GM23248 (cell line): ENCODE measurements around the gene UBASH3A. TPM values are rescaled to one million over a fixed set of nuclear protein-coding genes. Genes with fewer than 3 reads are reported as not detected.

Experiments used
- DNase-seq: peaks from one replicate; pipeline ENCODE4 v3.0.0-alpha.2; 2015
- H2AFZ ChIP-seq: fragments of 200-600 bp; sonication (generic); 2 replicates; pipeline ENCODE4 v1.6.1; 2016; ENCODE audit warnings: antibody characterized with exemption
- H3F3A ChIP-seq: fragments of 200-600 bp; sonication (generic); 2 replicates; pipeline ENCODE4 v1.6.1; 2016; ENCODE audit warnings: mild to moderate bottlenecking, antibody characterized with exemption, mixed run types; ENCODE audit not compliant: insufficient read depth
- H3K27ac ChIP-seq: fragments of 200-600 bp; sonication (generic); 2 replicates; pipeline ENCODE4 v1.5.1; 2016; ENCODE audit warnings: mild to moderate bottlenecking
- H3K27me3 ChIP-seq: fragments of 200-600 bp; sonication (generic); replicated peaks from 2 replicates; pipeline ENCODE4 v1.6.1; 2016; ENCODE audit warnings: mild to moderate bottlenecking; ENCODE audit not compliant: insufficient read depth
- H3K36me3 ChIP-seq: fragments of 200-600 bp; sonication (generic); 2 replicates; pipeline ENCODE4 v1.6.1; 2016; ENCODE audit warnings: low read depth, mild to moderate bottlenecking
- H3K4me1 ChIP-seq: fragments of 200-600 bp; sonication (generic); 2 replicates; pipeline ENCODE4 v1.6.1; 2016; ENCODE audit warnings: mild to moderate bottlenecking; ENCODE audit not compliant: insufficient read depth
- H3K4me2 ChIP-seq: fragments of 200-600 bp; sonication (generic); one replicate; pipeline ENCODE4 v1.6.1; 2016; ENCODE audit warnings: mild to moderate bottlenecking; ENCODE audit not compliant: unreplicated experiment
- H3K4me3 ChIP-seq: fragments of 200-600 bp; sonication (generic); 2 replicates; pipeline ENCODE4 v1.5.1; 2016; ENCODE audit warnings: mild to moderate bottlenecking
- H3K79me2 ChIP-seq: fragments of 200-600 bp; sonication (generic); 2 replicates; pipeline ENCODE4 v1.6.1; 2016; ENCODE audit warnings: mild to moderate bottlenecking; ENCODE audit not compliant: insufficient read depth
- H3K9ac ChIP-seq: fragments of 200-600 bp; sonication (generic); 2 replicates; pipeline ENCODE4 v1.6.1; 2016; ENCODE audit warnings: mild to moderate bottlenecking
- H3K9me2 ChIP-seq: fragments of 200-600 bp; sonication (generic); 2 replicates; pipeline ENCODE4 v1.6.1; 2016; ENCODE audit warnings: mixed run types, mild to moderate bottlenecking, moderate library complexity; ENCODE audit not compliant: insufficient read depth
- H3K9me3 ChIP-seq: fragments of 200-600 bp; sonication (generic); one replicate; pipeline ENCODE4 v1.6.1; 2017; ENCODE audit warnings: low read depth
- H4K20me1 ChIP-seq: fragments of 200-600 bp; sonication (generic); 2 replicates; pipeline ENCODE4 v1.6.0; 2016; ENCODE audit not compliant: insufficient read depth
- EZH2 ChIP-seq: fragments of 200-600 bp; sonication (generic); IDR thresholded peaks from 2 replicates; pipeline ENCODE4 v1.6.1; 2018; ENCODE audit warnings: antibody characterized with exemption, mild to moderate bottlenecking; ENCODE audit not compliant: insufficient read depth, poor library complexity, severe bottlenecking
- EZH2phosphoT487 ChIP-seq: fragments of 200-600 bp; sonication (generic); IDR thresholded peaks from 2 replicates; pipeline ENCODE4 v1.6.1; 2018; ENCODE audit warnings: antibody characterized with exemption, moderate library complexity, mild to moderate bottlenecking, low read depth; ENCODE audit not compliant: insufficient read depth
- WGBS, 2 experiments: methylation state at CpG; one replicate each; pipeline ENCODE4 v1.1.6; 2015 to 2017; ENCODE audit warnings: low lambda C conversion rate in 2 of 2, low coverage in 1 of 2; ENCODE audit errors: missing lambda C conversion rate in 2 of 2; 5-methylcytosine and 5-hydroxymethylcytosine counted together
- in situ Hi-C: fragments of 300-500 bp; cut with MboI; formaldehyde crosslinking; loops from 2 replicates; pipeline ENCODE4 v1.15.0; 2020
- polyA plus RNA-seq: library from polyadenylated mRNA; unstranded; fragments of >200 nt; fragmentation: Nextera tagmentation; extraction: Ambion mirVana; gene quantifications from 2 replicates; pipeline ENCODE4 v1.2.1, GENCODE V29; 2016
- total RNA-seq: library from RNA; depleted of rRNA; stranded (reverse); fragments of >200 nt; shearing (Covaris generic); gene quantifications from 2 replicates; pipeline ENCODE4 v1.2.3, GENCODE V29; 2014; rRNA removed

UBASH3A gene, protein sequence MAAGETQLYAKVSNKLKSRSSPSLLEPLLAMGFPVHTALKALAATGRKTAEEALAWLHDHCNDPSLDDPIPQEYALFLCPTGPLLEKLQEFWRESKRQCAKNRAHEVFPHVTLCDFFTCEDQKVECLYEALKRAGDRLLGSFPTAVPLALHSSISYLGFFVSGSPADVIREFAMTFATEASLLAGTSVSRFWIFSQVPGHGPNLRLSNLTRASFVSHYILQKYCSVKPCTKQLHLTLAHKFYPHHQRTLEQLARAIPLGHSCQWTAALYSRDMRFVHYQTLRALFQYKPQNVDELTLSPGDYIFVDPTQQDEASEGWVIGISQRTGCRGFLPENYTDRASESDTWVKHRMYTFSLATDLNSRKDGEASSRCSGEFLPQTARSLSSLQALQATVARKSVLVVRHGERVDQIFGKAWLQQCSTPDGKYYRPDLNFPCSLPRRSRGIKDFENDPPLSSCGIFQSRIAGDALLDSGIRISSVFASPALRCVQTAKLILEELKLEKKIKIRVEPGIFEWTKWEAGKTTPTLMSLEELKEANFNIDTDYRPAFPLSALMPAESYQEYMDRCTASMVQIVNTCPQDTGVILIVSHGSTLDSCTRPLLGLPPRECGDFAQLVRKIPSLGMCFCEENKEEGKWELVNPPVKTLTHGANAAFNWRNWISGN
- not detected in 2 replicates for total RNA-seq
- polyA plus RNA-seq = not detected in 2 replicates

DNA sequence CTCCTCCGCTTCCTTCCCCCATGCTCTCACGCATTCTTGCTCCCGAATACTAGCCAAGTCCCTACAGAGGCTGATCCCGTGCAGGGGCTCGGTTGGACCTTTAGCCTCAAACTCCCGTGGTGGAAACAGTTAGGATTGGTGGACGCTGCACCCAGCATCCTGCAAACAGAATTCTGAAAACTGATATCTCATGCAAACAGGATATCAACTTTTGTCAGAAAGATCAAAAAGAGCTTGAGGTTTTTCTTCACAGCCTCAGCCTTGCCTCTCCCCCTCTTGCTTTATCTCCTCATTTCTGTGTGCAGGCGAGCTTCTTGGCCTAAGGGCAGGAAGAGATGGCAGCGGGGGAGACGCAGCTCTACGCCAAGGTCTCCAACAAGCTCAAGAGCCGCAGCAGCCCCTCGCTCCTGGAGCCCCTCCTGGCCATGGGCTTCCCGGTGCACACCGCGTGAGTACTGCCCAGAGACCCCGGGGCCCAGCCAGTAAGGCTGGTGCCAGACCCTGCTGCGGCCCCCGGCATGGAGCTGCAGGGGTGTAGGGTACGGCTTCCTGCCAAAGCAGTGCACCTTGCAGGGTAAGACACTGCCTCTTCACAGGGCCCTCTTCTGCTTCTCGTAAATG is at the start of gene UBASH3A:
TSS of gene UBASH3A (plus strand) at position 292 of the 621 bp plus-strand sequence. CDS start at position 336, 44 bp downstream.
- no peaks in the 10 kb centered on the region for H4K20me1 ChIP-seq
- in situ Hi-C loops = no loop called here

DNA sequence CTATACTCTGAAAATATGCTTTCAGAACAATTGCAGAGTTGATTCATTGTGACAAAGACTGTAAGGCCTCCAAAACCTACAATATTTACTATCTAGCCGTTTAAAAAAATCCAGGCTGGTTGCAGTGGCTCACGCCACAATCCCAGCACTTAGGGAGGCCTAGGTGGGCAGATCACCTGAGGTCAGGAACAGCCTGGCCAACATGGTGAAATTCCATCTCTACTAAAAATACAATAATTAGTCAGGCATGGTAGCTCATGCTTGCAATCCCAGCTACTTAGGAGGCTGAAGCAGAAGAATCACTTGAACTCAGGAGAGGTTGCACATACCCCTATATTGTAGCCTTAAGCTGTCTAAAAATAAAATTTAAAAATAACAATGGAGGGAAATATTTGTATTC is 47.7 kb upstream of the UBASH3A start:
- 0 out of 2 replicates have a peak, but pooled peaks cover under 1% of the 10 kb centered on the region for H3K27me3 ChIP-seq
- TF ChIP-seq EZH2phosphoT487 = no peak
- no peak for TF ChIP-seq EZH2
- H3F3A ChIP-seq = no peaks in the 10 kb centered on the region
- no peaks in the 10 kb centered on the region for H3K36me3 ChIP-seq
- no peak for DNase-seq
- no peaks in the 10 kb centered on the region for H3K9me2 ChIP-seq
- no peak overlapping the region for H3K9ac ChIP-seq
- in situ Hi-C loops = no loop called here
- H3K9me3 ChIP-seq = no peaks in the 10 kb centered on the region
- H3K4me2 ChIP-seq = no peak overlapping the region
- no peaks in the 10 kb centered on the region for H4K20me1 ChIP-seq
- H3K4me3 ChIP-seq = no peak overlapping the region
- no peak overlapping the region for H2AFZ ChIP-seq
- H3K27ac ChIP-seq = no peak overlapping the region
- H3K4me1 ChIP-seq = no peaks in the 10 kb centered on the region
- 6 to 19% methylated on average over 2 of the region's 2 CpGs for WGBS, 2 experiments
- no peaks in the 10 kb centered on the region for H3K79me2 ChIP-seq

More for the DNA sequence above, at the start of gene UBASH3A:
- TF ChIP-seq EZH2phosphoT487 (no peak), EZH2 (no peak)
- no peak for DNase-seq
- Histone ChIP-seq H3K27me3 (peaks cover 4% of the 10 kb centered on the region; the same call in 1 of the 2 replicates), H3K36me3 (no peaks in the 10 kb centered on the region), H3K4me1 (no peaks in the 10 kb centered on the region), H3K4me2 (no peak within 1 kb of the TSS), H3K9me2 (no peaks in the 10 kb centered on the region), H3K9me3 (no peaks in the 10 kb centered on the region), H3K9ac (no peak within 1 kb of the TSS), H2AFZ (no peak within 1 kb of the TSS), H3F3A (no peaks in the 10 kb centered on the region), H3K4me3 (no peak within 1 kb of the TSS), H3K27ac (no peak within 1 kb of the TSS), H3K79me2 (no peaks in the 10 kb centered on the region)
- 54 to 57% methylated on average over 20 to 21 of the region's 21 CpGs for WGBS, 2 experiments

DNA sequence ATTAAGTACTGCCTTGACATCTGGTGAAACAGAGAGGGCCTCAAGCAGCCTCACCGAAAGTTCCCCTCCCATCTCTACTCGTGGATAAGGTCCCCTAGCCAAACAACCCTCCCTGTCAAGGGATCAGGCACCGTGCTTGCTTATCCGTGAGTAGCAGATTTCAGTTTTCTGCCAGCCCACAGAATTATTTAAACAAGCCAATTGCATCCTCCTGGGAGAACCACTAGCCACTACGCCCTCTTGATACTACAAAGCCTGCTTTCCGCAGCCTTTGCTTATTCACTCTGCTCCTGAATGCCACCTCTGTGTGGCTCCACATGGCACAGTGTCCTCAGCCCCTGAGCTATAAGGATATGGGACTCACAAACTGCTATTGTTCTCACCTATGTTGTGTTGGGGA is 47.1 kb upstream of the UBASH3A start:
- Histone ChIP-seq H3K27ac (no peak overlapping the region), H3K4me3 (no peak overlapping the region), H3K9me3 (no peaks in the 10 kb centered on the region), H3K9me2 (no peaks in the 10 kb centered on the region), H2AFZ (no peak overlapping the region), H3K9ac (no peak overlapping the region), H3K27me3 (0 out of 2 replicates have a peak, but pooled peaks cover 2% of the 10 kb centered on the region), H3F3A (no peaks in the 10 kb centered on the region), H3K36me3 (no peaks in the 10 kb centered on the region), H3K4me2 (no peak overlapping the region), H3K4me1 (no peaks in the 10 kb centered on the region), H4K20me1 (no peaks in the 10 kb centered on the region), H3K79me2 (no peaks in the 10 kb centered on the region)
- no peak for DNase-seq
- in situ Hi-C loops = no loop called here
- no peak for TF ChIP-seq EZH2phosphoT487
- no peak for TF ChIP-seq EZH2
- 15 to 21% methylated on average over 6 of the region's 6 CpGs for WGBS, 2 experiments

DNA sequence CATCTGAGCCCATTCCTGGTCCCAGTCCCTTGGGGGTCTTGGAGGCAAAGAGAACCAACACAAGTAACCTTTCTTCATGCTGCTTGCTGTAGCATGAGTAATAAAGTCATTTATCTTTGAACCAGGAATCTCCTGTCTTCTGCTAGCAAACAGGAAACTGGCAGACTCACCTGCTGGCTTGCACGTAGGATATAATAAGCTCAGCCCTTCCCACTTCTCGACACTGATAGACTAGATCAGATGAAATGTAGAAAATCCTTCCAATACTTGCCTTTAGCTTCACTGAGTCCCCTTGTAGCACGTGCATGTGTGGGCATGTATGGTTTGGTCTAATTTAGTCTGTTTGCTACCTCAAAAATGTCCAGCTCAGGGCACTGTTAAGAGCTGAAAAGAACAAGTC is 46.4 kb upstream of the UBASH3A start:
- Histone ChIP-seq H3K9me2 (no peaks in the 10 kb centered on the region), H3K27ac (no peak overlapping the region), H3K27me3 (0 out of 2 replicates have a peak, but pooled peaks cover 2% of the 10 kb centered on the region), H3F3A (no peaks in the 10 kb centered on the region), H3K4me3 (no peak overlapping the region), H3K4me2 (no peak overlapping the region), H3K9ac (no peak overlapping the region), H3K36me3 (no peaks in the 10 kb centered on the region), H3K79me2 (no peaks in the 10 kb centered on the region), H4K20me1 (no peaks in the 10 kb centered on the region), H3K4me1 (no peaks in the 10 kb centered on the region), H3K9me3 (no peaks in the 10 kb centered on the region), H2AFZ (no peak overlapping the region)
- TF ChIP-seq EZH2 (no peak), EZH2phosphoT487 (no peak)
- in situ Hi-C loops = no loop called here
- no peak for DNase-seq
- 21 to 25% methylated on average over 3 of the region's 3 CpGs for WGBS, 2 experiments
